Raji (cell line): ENCODE results near the gene WIPI1.

Experiments used
- POLR2A ChIP-seq: IDR thresholded peaks from 2 replicates; pipeline ENCODE4 v1.6.1; 2011; ENCODE audit warnings: low read depth, low read length, control low read depth; ENCODE audit not compliant: insufficient read depth

The WIPI1 gene

GRCh38 chr17:68451670-68452354 lies 5.5 kb downstream of the WIPI1 start:
- no peak for TF ChIP-seq POLR2A

GRCh38 chr17:68450801-68451200 lies 6.5 kb downstream of the WIPI1 start:
- TF ChIP-seq POLR2A, result no peak

- no peak for TF ChIP-seq POLR2A
Measured at GRCh38 chr17:68450391-68450790, 6.9 kb downstream of the WIPI1 start.

GRCh38 chr17:68449021-68449739 lies 8.1 kb downstream of the WIPI1 start:
- TF ChIP-seq POLR2A, result no peak

GRCh38 chr17:68446626-68447041 lies 10.7 kb downstream of the WIPI1 start:
- TF ChIP-seq POLR2A, result no peak

- no peak for TF ChIP-seq POLR2A
Measured at GRCh38 chr17:68445671-68446070, 11.6 kb downstream of the WIPI1 start.

GRCh38 chr17:68443972-68444464 lies 13.3 kb downstream of the WIPI1 start:
- no peak for TF ChIP-seq POLR2A

- TF ChIP-seq POLR2A, result no peak
Measured at GRCh38 chr17:68441070-68441770, 16.1 kb downstream of the WIPI1 start.

- no peak for TF ChIP-seq POLR2A
Measured at GRCh38 chr17:68440526-68440925, 16.8 kb downstream of the WIPI1 start.

GRCh38 chr17:68439656-68440290 lies 17.5 kb downstream of the WIPI1 start:
- TF ChIP-seq POLR2A, result no peak

- TF ChIP-seq POLR2A, result no peak
Measured at GRCh38 chr17:68437979-68438822, 19.1 kb downstream of the WIPI1 start.

GRCh38 chr17:68435876-68436842 lies 21.1 kb downstream of the WIPI1 start:
- TF ChIP-seq POLR2A, result no peak

GRCh38 chr17:68435361-68435760 lies 21.9 kb downstream of the WIPI1 start:
- no peak for TF ChIP-seq POLR2A

GRCh38 chr17:68433911-68434508 lies 23.3 kb downstream of the WIPI1 start:
- no peak for TF ChIP-seq POLR2A
